IMR-90 (cell line): ENCODE results near the gene DNAJC6. TPM values are rescaled to one million over a fixed set of nuclear protein-coding genes. Genes with fewer than 3 reads are reported as not detected.

Experiments
- ATAC-seq: fragments of 200-7000 bp; cut with Tn5 transposase; 2 replicates; pipeline ENCODE4 v1.9.1; 2020; ENCODE audit warnings: low read depth, mild to moderate bottlenecking, moderate library complexity
- BruUV-seq: library from RNA; stranded (reverse); fragments of 400-500 nt; replicated peaks from 2 replicates; lab custom pipeline; 2021; lab: Mats Ljungman, UMichigan
- CTCF ChIA-PET: fragments of 300-600 bp; formaldehyde crosslinking; extraction: SDS; loops from one replicate; lab custom pipeline; 2021; ENCODE audit warnings: antibody characterized with exemption; lab: Yijun Ruan, JAX
- POLR2A ChIA-PET: fragments of 300-600 bp; sonication (Branson Sonifier 250); formaldehyde crosslinking; loops from one replicate; lab custom pipeline; 2022; ENCODE audit warnings: antibody characterized with exemption; ENCODE audit not compliant: unreplicated experiment; lab: Charles Lee
- DNase-seq: peaks from one replicate; pipeline ENCODE4 v3.0.0; 2013
- H2AFZ ChIP-seq: replicated peaks from 2 replicates; pipeline ENCODE3; 2013; ENCODE audit warnings: low read length, mild to moderate bottlenecking; ENCODE audit not compliant: poor library complexity
- H2AK5ac ChIP-seq: 2 replicates; pipeline ENCODE4 v1.6.1; 2013; ENCODE audit warnings: low read depth, low read length, inconsistent platforms
- H2AK9ac ChIP-seq: replicated peaks from 2 replicates; pipeline ENCODE3; 2013; ENCODE audit warnings: mild to moderate bottlenecking, low read depth, low read length, moderate library complexity; ENCODE audit not compliant: poor library complexity
- H2BK120ac ChIP-seq: 2 replicates; pipeline ENCODE4 v1.6.1; 2013; ENCODE audit warnings: low read depth, low read length, inconsistent platforms
- H2BK15ac ChIP-seq: 3 replicates; pipeline ENCODE4 v1.6.1; 2013; ENCODE audit warnings: low read depth, low read length, inconsistent platforms
- H2BK20ac ChIP-seq: 2 replicates; pipeline ENCODE4 v1.6.1; 2013; ENCODE audit warnings: low read depth, mild to moderate bottlenecking, inconsistent platforms, low read length, moderate library complexity
- H2BK5ac ChIP-seq: 2 replicates; pipeline ENCODE4 v1.6.1; 2013; ENCODE audit warnings: mild to moderate bottlenecking, low read depth, low read length, inconsistent platforms; ENCODE audit not compliant: poor library complexity, severe bottlenecking
- H3K14ac ChIP-seq: replicated peaks from 2 replicates; pipeline ENCODE4 v1.6.1; 2013; ENCODE audit warnings: low read depth, low read length, inconsistent platforms
- H3K18ac ChIP-seq: 2 replicates; pipeline ENCODE4 v1.6.1; 2013; ENCODE audit warnings: low read depth, low read length, control low read depth
- H3K23ac ChIP-seq: 2 replicates; pipeline ENCODE4 v1.6.1; 2013; ENCODE audit warnings: low read depth, low read length, inconsistent platforms
- H3K27ac ChIP-seq: 2 replicates; pipeline ENCODE4 v1.5.1; 2013; ENCODE audit warnings: mild to moderate bottlenecking, control low read depth, low read length; ENCODE audit not compliant: insufficient read depth
- H3K27me3 ChIP-seq: 2 replicates; pipeline ENCODE4 v1.6.1; 2013; ENCODE audit warnings: low read length; ENCODE audit not compliant: control insufficient read depth, insufficient read depth
- H3K36me3 ChIP-seq: 2 replicates; pipeline ENCODE4 v1.6.1; 2013; ENCODE audit warnings: low read length, mixed read lengths; ENCODE audit not compliant: control insufficient read depth, insufficient read depth
- H3K4ac ChIP-seq: 2 replicates; pipeline ENCODE4 v1.6.1; 2013; ENCODE audit warnings: low read depth, low read length, inconsistent platforms
- H3K4me1 ChIP-seq: 2 replicates; pipeline ENCODE4 v1.6.1; 2013; ENCODE audit warnings: low read length, mixed read lengths; ENCODE audit not compliant: control insufficient read depth, insufficient read depth
- H3K4me2 ChIP-seq: 2 replicates; pipeline ENCODE4 v1.6.1; 2013; ENCODE audit warnings: low read depth, mild to moderate bottlenecking, control low read depth, low read length, moderate library complexity
- H3K4me3 ChIP-seq: 2 replicates; pipeline ENCODE4 v1.5.1; 2013; ENCODE audit warnings: low read depth, mild to moderate bottlenecking, control low read depth, low read length, moderate library complexity; ENCODE audit not compliant: insufficient read depth
- H3K56ac ChIP-seq: 2 replicates; pipeline ENCODE4 v1.6.1; 2013; ENCODE audit warnings: low read length, inconsistent platforms; ENCODE audit not compliant: insufficient read depth; ENCODE audit errors: extremely low read depth
- H3K79me1 ChIP-seq, 2 experiments: 2 replicates each; pipeline ENCODE4 v1.6.1; 2013; ENCODE audit warnings: low read length in 2 of 2, inconsistent platforms in 1 of 2, low read depth in 1 of 2
- H3K9ac ChIP-seq: 2 replicates; pipeline ENCODE4 v1.6.1; 2013; ENCODE audit warnings: low read depth, low read length, control low read depth
- H3K9me1 ChIP-seq: 2 replicates; pipeline ENCODE4 v1.6.1; 2013; ENCODE audit warnings: low read length, inconsistent platforms; ENCODE audit not compliant: insufficient read depth
- H3K9me3 ChIP-seq: 2 replicates; pipeline ENCODE4 v1.6.1; 2013; ENCODE audit warnings: low read length; ENCODE audit not compliant: control insufficient read depth, insufficient read depth
- H4K20me1 ChIP-seq: 2 replicates; pipeline ENCODE4 v1.6.1; 2013; ENCODE audit warnings: low read length, inconsistent platforms; ENCODE audit not compliant: insufficient read depth
- H4K5ac ChIP-seq: 2 replicates; pipeline ENCODE4 v1.6.1; 2013; ENCODE audit warnings: mild to moderate bottlenecking, low read depth, low read length, control low read depth
- H4K8ac ChIP-seq, 2 experiments: 2 replicates each; pipeline ENCODE4 v1.6.1; 2013; ENCODE audit warnings: low read depth in 2 of 2, low read length in 2 of 2, control low read depth in 1 of 2, inconsistent platforms in 1 of 2
- H4K91ac ChIP-seq: 2 replicates; pipeline ENCODE4 v1.6.1; 2013; ENCODE audit warnings: low read depth, low read length, inconsistent platforms; ENCODE audit not compliant: insufficient read depth
- BHLHE40 ChIP-seq: fragments of 150-350 bp; IDR thresholded peaks from 2 replicates; pipeline ENCODE4 v1.6.1; 2016; ENCODE audit warnings: mild to moderate bottlenecking, low read depth, low read length
- CEBPB ChIP-seq: IDR thresholded peaks from 2 replicates; pipeline ENCODE4 v1.6.1; 2012; ENCODE audit warnings: low read depth, low read length, improper control_type of control experiment
- CHD1 ChIP-seq: IDR thresholded peaks from 2 replicates; pipeline ENCODE4 v1.6.1; 2012; ENCODE audit warnings: low read depth, low read length, improper control_type of control experiment
- CTCF ChIP-seq: conservative IDR thresholded peaks from 2 replicates; pipeline ENCODE4 v1.5.1; 2012; ENCODE audit warnings: mild to moderate bottlenecking, low read depth, low read length, improper control_type of control experiment
- ELK1 ChIP-seq: fragments of 150-350 bp; IDR thresholded peaks from 2 replicates; pipeline ENCODE4 v1.6.1; 2016; ENCODE audit warnings: low read depth, mild to moderate bottlenecking, low read length, moderate library complexity, borderline replicate concordance
- FOS ChIP-seq: fragments of 150-350 bp; IDR thresholded peaks from 2 replicates; pipeline ENCODE4 v1.6.1; 2016; ENCODE audit warnings: low read depth, low read length
- MAFK ChIP-seq: IDR thresholded peaks from 2 replicates; pipeline ENCODE4 v1.6.1; 2012; ENCODE audit warnings: low read depth, low read length, improper control_type of control experiment
- MAZ ChIP-seq: IDR thresholded peaks from 2 replicates; pipeline ENCODE4 v1.6.1; 2012; ENCODE audit warnings: low read depth, mild to moderate bottlenecking, low read length, improper control_type of control experiment, moderate library complexity, borderline replicate concordance
- MXI1 ChIP-seq: IDR thresholded peaks from 2 replicates; pipeline ENCODE4 v1.6.1; 2012; ENCODE audit warnings: low read depth, mild to moderate bottlenecking, low read length, moderate library complexity, borderline replicate concordance
- NFE2L2 ChIP-seq: fragments of 150-350 bp; IDR thresholded peaks from 2 replicates; pipeline ENCODE4 v1.6.1; 2016; ENCODE audit warnings: low read depth, mild to moderate bottlenecking, low read length
- POLR2A ChIP-seq: IDR thresholded peaks from 2 replicates; pipeline ENCODE4 v1.6.1; 2012; ENCODE audit warnings: mild to moderate bottlenecking, low read depth, low read length
- RAD21 ChIP-seq: IDR thresholded peaks from 2 replicates; pipeline ENCODE4 v1.6.1; 2012; ENCODE audit warnings: low read length, improper control_type of control experiment
- RCOR1 ChIP-seq: IDR thresholded peaks from 2 replicates; pipeline ENCODE4 v1.6.1; 2012; ENCODE audit warnings: mild to moderate bottlenecking, low read length, improper control_type of control experiment; ENCODE audit not compliant: insufficient replicate concordance
- RFX5 ChIP-seq: IDR thresholded peaks from 2 replicates; pipeline ENCODE4 v1.8.0; 2012; ENCODE audit warnings: low read depth, mild to moderate bottlenecking, low read length, moderate library complexity
- SMC3 ChIP-seq: fragments of 150-350 bp; IDR thresholded peaks from 2 replicates; pipeline ENCODE4 v1.6.1; 2016; ENCODE audit warnings: low read depth, mild to moderate bottlenecking, antibody characterized with exemption, low read length, moderate library complexity
- USF2 ChIP-seq: fragments of 150-350 bp; IDR thresholded peaks from 2 replicates; pipeline ENCODE4 v1.6.1; 2017; ENCODE audit warnings: mild to moderate bottlenecking, antibody characterized with exemption, low read length, low read depth
- WGBS, 2 experiments: methylation state at CpG; one replicate each; pipeline versions ENCODE4 v1.1.5 to v1.1.7; 2013; ENCODE audit warnings: missing lambda C conversion rate in 2 of 2; ENCODE audit not compliant: insufficient read length in 1 of 2; ENCODE audit errors: extremely low coverage in 2 of 2; 5-methylcytosine and 5-hydroxymethylcytosine counted together
- dilution Hi-C: fragments of 300-500 bp; cut with HindIII; formaldehyde crosslinking; loops from one replicate; pipeline ENCODE4 v1.14.3; 2018; ENCODE audit warnings: low sequenced_read_pairs; ENCODE audit not compliant: unreplicated experiment
- in situ Hi-C: fragments of 300-500 bp; cut with MboI; formaldehyde crosslinking; loops from 3 replicates; pipeline ENCODE4 v1.14.3; 2019; ENCODE audit warnings: low sequenced_read_pairs, inconsistent platforms, mixed read lengths
- intact Hi-C: fragments of 100-400 bp; cut with micrococcal nuclease; formaldehyde crosslinking; loops from 2 replicates; pipeline ENCODE4 v1.10.0; 2022
- polyA plus RNA-seq, 3 experiments: library from polyadenylated mRNA; depleted of rRNA; stranded (reverse); fragments of >200 nt; gene quantifications; 2 replicates each; pipeline ENCODE4 v1.2.3, GENCODE V29; 2012; ENCODE audit warnings: low replicate concordance in 1 of 3
- total RNA-seq: library from RNA; depleted of rRNA; stranded (reverse); fragments of >200 nt; gene quantifications from 2 replicates; pipeline ENCODE4 v1.2.3, GENCODE V29; 2012

The DNAJC6 gene
- total and polyA plus RNA-seq, 2 of the 4 experiments (the other 2 are of a cell fraction): 0.05 to 0.18 TPM

GRCh38 chr1:65346190-65346589, 36.8 kb downstream of the DNAJC6 start:
- no peak for DNase-seq
- dilution Hi-C loops (no loop called here), in situ Hi-C loops (no loop called here), intact Hi-C loops (no loop called here)
- H3K4ac ChIP-seq: no peak overlapping the region
- no peak overlapping the region for H3K4me3 ChIP-seq
- BruUV-seq: no TSS peak
- H2BK120ac ChIP-seq: no peak overlapping the region
- no peak overlapping the region for H4K91ac ChIP-seq
- no peaks in the 10 kb centered on the region for H4K20me1 ChIP-seq
- H3K79me1 ChIP-seq: no peaks in the 10 kb centered on the region
- ChIA-PET POLR2A (no interaction called here), CTCF (no interaction called here)
- H3K9ac ChIP-seq: no peak overlapping the region
- H3K4me2 ChIP-seq: no peak overlapping the region
- H3K27ac ChIP-seq: no peak overlapping the region
- H3K9me3 ChIP-seq: no peaks in the 10 kb centered on the region
- no peak for TF ChIP-seq RFX5
- TF ChIP-seq MAFK: no peak
- TF ChIP-seq ELK1: no peak
- TF ChIP-seq SMC3: no peak
- no peak for TF ChIP-seq POLR2A
- no peak for TF ChIP-seq RAD21
- TF ChIP-seq USF2: no peak
- no peak for TF ChIP-seq BHLHE40
- TF ChIP-seq CTCF: no peak
- no peak for TF ChIP-seq MAZ
- TF ChIP-seq RCOR1: no peak
- TF ChIP-seq NFE2L2: no peak
- TF ChIP-seq FOS: no peak
- no peak for TF ChIP-seq CEBPB
- TF ChIP-seq MXI1: no peak
- no peak for TF ChIP-seq CHD1
- H3K36me3 ChIP-seq: no peaks in the 10 kb centered on the region
- no peak overlapping the region for H2AK5ac ChIP-seq
- no peak overlapping the region for H3K56ac ChIP-seq
- 40% methylated on average over 1 of the region's 2 CpGs; no CpG with 5 or more reads in 1 of the 2 experiments for WGBS, 2 experiments
- no peaks in the 10 kb centered on the region; the same call in 1 of the 2 replicates for H3K27me3 ChIP-seq
- H3K4me1 ChIP-seq: no peaks in the 10 kb centered on the region
- no peak overlapping the region for H4K8ac ChIP-seq
- no peak overlapping the region for H2BK20ac ChIP-seq
- no peak overlapping the region for H4K5ac ChIP-seq
- no peak overlapping the region for H2BK15ac ChIP-seq
- H2BK5ac ChIP-seq: no peak overlapping the region
- no peak overlapping the region for H2AK9ac ChIP-seq
- H3K23ac ChIP-seq: no peak overlapping the region
- no peak overlapping the region for H3K14ac ChIP-seq
- no peak overlapping the region for H3K18ac ChIP-seq
- no peak overlapping the region for H2AFZ ChIP-seq
- no peak for ATAC-seq
- no peaks in the 10 kb centered on the region for H3K9me1 ChIP-seq
